RPMI7951 (cell line): ENCODE measurements around the gene TMEM150B. TPM values are rescaled to one million over a fixed set of nuclear protein-coding genes. Genes with fewer than 3 reads are reported as not detected.

Experiments used
- DNase-seq: peaks from one replicate; pipeline ENCODE4 v3.0.0-alpha.2; 2012; ENCODE audit warnings: low read depth
- total RNA-seq: library from RNA; depleted of rRNA; stranded (reverse); fragments of >200 nt; shearing (Covaris generic); gene quantifications from 2 replicates; pipeline ENCODE4 v1.2.3, GENCODE V29; 2014; rRNA removed

The TMEM150B gene
- total RNA-seq, 1 experiment from 2014 or later = not detected

GRCh38 chr19:55278391-55279135 lies 46.6 kb downstream of the TMEM150B start:
- DNase-seq = no peak

DNA sequence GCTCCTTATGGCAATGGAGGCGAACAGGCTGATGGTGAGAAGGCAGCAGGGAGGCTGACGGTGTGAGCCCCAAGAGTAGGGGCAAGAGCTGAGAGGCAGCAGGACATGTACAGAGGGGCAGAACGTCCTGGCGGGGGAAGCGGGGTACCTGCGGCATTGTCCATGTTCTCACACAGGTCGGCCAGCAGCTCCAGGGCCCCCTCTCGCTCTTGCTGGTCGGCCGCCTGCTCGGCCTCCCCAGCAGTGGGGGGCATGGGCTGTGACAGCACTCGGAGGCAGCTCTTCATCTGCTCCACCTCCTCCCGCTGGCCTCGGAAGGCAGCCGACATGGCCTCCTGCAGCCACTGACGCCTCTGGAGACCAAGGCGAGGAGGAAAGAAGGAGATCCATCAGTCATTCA lies 47.6 kb downstream of the TMEM150B start:
- DNase-seq = no peak

DNA sequence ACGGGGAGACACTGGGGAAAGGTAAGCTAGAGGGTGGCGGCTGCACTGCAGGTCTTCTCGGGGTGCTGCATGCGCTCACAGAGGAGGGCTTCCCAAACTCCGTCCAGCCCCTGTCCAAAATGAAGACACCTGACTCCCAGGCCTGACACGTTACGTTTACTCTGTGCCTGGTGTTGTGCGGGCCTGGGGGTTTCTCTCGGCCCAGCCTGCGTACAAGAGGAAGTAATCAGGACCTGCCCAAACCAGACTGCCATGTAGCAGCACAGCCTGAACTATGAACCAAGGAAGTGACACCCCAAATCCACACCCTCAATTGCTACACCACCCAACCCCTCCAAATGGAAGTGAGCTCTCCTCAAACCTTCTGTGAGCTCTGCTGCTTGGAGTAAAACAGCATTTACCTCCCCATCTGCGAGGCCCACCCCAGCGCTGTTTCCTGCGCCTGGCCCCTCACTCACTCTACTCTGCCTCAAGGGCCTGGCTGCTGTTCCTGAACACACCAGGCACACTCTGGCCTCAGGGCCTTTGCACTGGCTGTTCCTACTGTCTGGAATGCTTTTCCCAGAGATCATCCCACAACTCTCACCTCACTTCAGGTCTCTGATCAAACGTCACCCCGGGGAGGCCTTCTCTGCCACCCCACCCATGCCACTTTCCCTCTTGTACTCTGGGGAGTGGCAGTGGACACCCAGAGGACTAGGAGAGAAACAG lies 48.3 kb downstream of the TMEM150B start:
- no peak for DNase-seq

DNA sequence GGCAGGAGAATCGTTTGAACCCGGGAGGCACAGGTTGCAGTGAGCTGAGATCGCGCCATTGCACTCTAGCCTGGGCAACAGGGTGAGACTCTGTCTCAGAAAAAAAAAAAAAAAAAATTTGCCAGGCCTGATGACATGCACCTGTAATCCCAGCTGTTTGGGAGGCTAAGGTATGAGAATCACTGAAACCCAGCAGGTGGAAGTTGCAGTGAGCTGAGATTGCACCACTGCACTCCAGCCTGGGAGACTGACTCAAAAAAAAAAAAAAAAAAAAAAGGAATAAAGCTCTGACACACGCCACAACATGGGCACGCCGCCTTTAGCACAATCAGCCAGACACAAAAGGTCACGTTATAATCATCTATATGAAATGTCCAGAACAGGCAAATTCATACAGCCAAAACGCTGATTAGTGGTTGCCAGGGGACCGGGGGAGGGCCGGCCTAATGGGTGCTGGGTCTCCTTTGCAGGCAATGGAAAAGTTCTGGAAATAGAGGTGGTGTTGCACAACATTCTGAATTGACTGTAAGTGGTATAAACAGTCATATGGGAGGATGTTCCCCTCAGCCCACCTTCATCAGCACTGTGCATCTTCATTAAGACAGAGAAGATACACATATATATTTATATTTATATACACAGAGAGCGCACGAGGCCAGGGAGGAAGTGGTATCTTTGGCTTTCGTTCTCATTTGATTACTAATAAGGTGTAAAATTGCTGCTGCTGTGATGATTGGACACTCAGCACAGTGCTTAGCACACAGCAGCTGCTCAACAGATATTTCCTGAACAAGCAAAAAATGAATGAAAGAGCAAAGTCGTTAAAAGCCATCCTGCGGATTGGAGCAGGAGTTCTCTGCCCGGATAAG lies 49.1 kb downstream of the TMEM150B start:
- no peak for DNase-seq

DNA sequence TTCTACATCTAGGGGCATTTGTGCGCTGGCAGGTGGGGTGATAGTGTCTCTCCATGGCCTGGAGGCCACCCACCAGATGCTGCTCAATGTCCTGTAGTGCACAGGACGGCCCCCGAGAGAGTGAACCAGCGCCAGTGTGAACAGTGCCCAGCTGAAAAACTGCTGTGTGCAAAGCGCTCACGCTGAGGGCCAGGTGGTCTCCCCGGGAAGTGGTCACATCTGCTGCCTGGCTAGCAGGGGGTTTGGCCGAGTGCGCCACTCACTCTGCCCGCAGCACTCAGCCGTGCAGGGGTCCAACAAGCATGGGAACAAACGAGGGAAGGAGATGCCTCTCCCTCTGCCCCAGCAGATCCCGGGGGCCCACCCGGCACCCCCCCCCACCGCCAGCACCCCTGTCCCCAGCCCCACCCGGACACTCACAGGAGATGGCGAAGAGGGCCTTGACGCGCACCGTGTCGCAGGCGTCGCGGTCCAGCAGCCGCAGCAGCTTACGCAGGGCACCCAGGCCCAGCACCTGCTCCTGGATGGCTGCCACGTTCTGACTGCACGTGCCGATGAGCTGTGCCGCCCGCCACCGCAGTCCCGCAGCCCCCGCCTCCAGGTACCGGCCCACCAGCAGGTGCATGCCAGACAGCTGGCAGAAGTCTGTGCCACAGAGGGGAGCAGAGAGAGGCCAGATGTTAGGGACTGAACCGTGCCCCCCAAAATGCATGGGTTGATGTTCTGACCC lies 51.0 kb downstream of the TMEM150B start:
- no peak for DNase-seq

GRCh38 chr19:55272142-55272541 lies 53.0 kb downstream of the TMEM150B start:
- DNase-seq = no peak

- no peak for DNase-seq
Observed at GRCh38 chr19:55270172-55270942, 54.8 kb downstream of the TMEM150B start.

- no peak for DNase-seq
Observed at GRCh38 chr19:55269299-55269698, 55.8 kb downstream of the TMEM150B start.

DNA sequence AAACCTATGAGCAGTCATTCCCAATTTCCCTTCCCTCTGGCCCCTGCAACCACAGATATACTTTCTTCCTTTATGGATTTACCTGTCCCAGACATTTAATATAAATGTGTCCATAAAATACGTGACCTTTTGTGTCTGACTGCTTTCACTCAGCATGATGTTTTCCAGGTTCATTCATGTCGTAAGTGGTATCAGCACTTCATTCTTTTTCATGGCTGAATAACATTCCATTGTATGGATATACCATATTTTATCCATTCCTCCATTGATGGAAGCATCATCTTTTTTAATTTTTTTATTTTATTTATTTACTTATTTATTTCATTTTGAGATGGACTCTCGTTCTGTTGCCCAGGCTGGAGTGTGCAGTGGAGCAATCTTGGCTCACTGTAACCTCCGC lies 58.3 kb downstream of the TMEM150B start:
- no peak for DNase-seq

DNA sequence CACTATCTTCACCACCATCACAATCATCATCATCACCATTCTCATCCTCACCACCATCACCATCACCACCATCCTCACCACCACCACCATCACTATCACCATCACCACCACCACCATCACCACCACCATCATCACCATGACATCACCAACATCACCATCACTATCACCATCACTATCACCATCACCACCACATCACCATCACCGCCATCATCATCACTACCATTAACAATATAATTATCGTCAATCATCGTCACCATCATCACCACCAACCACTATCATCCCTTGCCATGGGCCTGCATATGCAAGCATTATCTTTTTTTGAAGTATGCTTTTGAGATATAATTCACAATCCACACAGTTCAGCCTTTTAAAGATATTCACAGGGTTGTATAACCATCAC lies 58.7 kb downstream of the TMEM150B start:
- DNase-seq = no peak

GRCh38 chr19:55265723-55266386 lies 59.3 kb downstream of the TMEM150B start:
- DNase-seq = no peak

DNA sequence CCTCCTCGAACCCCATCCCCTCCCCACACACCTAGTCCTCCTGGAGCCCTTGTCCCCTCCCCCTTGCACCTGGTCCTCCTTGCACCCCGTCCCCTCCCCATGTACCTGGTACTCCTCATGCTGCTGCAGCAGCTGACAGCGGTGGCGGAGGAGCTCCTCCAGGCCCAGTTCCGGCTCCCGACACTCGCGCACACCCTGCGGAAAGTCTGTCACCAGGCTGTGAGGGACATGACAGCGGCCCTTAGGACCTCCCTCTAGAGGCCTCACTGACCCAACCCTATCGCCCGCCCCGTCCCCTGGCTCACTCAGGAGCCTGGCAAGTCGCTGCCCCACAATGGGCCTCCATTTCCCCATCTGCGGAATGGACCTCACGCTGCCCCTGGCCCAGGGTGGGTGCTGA lies 60.0 kb downstream of the TMEM150B start:
- no peak for DNase-seq

DNA sequence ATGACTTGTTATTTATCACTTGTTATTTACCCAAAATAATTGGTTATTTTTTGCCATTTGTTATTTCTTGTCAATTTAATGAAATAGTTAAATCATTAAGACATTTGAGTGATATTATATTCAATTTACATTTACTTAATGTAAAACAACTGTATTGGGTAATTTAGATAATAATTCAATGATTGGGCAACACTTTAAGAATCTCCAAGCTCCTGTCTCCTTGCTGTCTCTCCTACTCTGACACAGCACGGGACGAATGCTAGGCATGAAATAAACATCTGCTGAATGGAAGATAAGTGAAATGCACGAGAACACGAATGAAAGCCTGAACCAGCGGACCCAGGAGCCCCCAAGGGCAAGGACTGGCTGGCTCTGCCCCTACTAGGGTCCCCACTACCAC lies 60.6 kb downstream of the TMEM150B start:
- no peak for DNase-seq

Other genes starting within 250 kb of the TMEM150B start
- 8.5 and 12.3 TPM in 2 replicates for gene EPS8L1, start 249.5 kb downstream of the TMEM150B start, total RNA-seq
- gene PPP1R12C, start 207.7 kb downstream of the TMEM150B start, total RNA-seq = 22.3 and 31.0 TPM in 2 replicates
- gene TNNT1, start 176.1 kb downstream of the TMEM150B start, total RNA-seq = 32.5 and 42.4 TPM in 2 replicates
- gene TNNI3, start 167.6 kb downstream of the TMEM150B start, total RNA-seq = 0.48 and 0.78 TPM in 2 replicates
- 1.4 and 1.6 TPM in 2 replicates for gene DNAAF3, start 158.7 kb downstream of the TMEM150B start, total RNA-seq
- 0.10 and 0.36 TPM in 2 replicates for gene SYT5, start 145.1 kb downstream of the TMEM150B start, total RNA-seq
- 5.4 and 6.0 TPM in 2 replicates for gene PTPRH, start 115.8 kb downstream of the TMEM150B start, total RNA-seq
- 0.20 and 0.60 TPM in 2 replicates for gene TMEM86B, start 96.6 kb downstream of the TMEM150B start, total RNA-seq
- 19.7 and 28.0 TPM in 2 replicates for gene PPP6R1, start 66.3 kb downstream of the TMEM150B start, total RNA-seq
- gene HSPBP1, start 45.2 kb downstream of the TMEM150B start, total RNA-seq = 35.1 and 57.0 TPM in 2 replicates
- gene BRSK1, start 41.3 kb downstream of the TMEM150B start, total RNA-seq = 1.1 and 1.2 TPM in 2 replicates
- 4.1 and 5.6 TPM in 2 replicates for gene KMT5C, start 14.5 kb upstream of the TMEM150B start, total RNA-seq
- 0.10 TPM in 1 of 2 replicates, not detected in the other for gene COX6B2, start 29.4 kb upstream of the TMEM150B start, total RNA-seq
- not detected in 2 replicates for gene GARIN5B, start 37.9 kb upstream of the TMEM150B start, total RNA-seq
- 5.6 and 8.4 TPM in 2 replicates for gene IL11, start 45.1 kb upstream of the TMEM150B start, total RNA-seq
- not detected in 2 replicates for gene TMEM190, start 51.5 kb upstream of the TMEM150B start, total RNA-seq
- gene TMEM238, start 59.0 kb upstream of the TMEM150B start, total RNA-seq = not detected in 2 replicates
- 457 and 492 TPM in 2 replicates for gene RPL28, start 60.6 kb upstream of the TMEM150B start, total RNA-seq
- gene UBE2S, start 82.4 kb upstream of the TMEM150B start, total RNA-seq = 250 and 347 TPM in 2 replicates
- gene SHISA7, start 118.0 kb upstream of the TMEM150B start, total RNA-seq = 0.12 TPM in 1 of 2 replicates, not detected in the other
- 81.9 and 120 TPM in 2 replicates for gene ISOC2, start 136.3 kb upstream of the TMEM150B start, total RNA-seq
- not detected in 2 replicates for gene C19orf85, start 139.4 kb upstream of the TMEM150B start, total RNA-seq
- 3.1 and 5.3 TPM in 2 replicates for gene ZNF628, start 151.3 kb upstream of the TMEM150B start, total RNA-seq
- gene NAT14, start 159.8 kb upstream of the TMEM150B start, total RNA-seq = 18.5 and 25.3 TPM in 2 replicates
- gene SSC5D, start 163.1 kb upstream of the TMEM150B start, total RNA-seq = 3.2 and 3.6 TPM in 2 replicates
- gene SBK2, start 211.8 kb upstream of the TMEM150B start, total RNA-seq = not detected in 2 replicates
- gene SBK3, start 220.2 kb upstream of the TMEM150B start, total RNA-seq = 0.24 TPM in 1 of 2 replicates, not detected in the other